Neuron (in vitro differentiated cells): ENCODE measurements around the gene PTPRR.

Experiments
- H2AFZ ChIP-seq: one replicate; pipeline ENCODE4 v1.6.1; 2013; ENCODE audit warnings: low read depth, mild to moderate bottlenecking, inconsistent platforms, low read length, moderate library complexity
- H3K27me3 ChIP-seq: one replicate; pipeline ENCODE4 v1.6.1; 2013; ENCODE audit warnings: low read length; ENCODE audit not compliant: insufficient read depth
- H3K36me3 ChIP-seq: one replicate; pipeline ENCODE4 v1.6.1; 2013; ENCODE audit warnings: low read length; ENCODE audit not compliant: insufficient read depth
- H3K4me1 ChIP-seq: one replicate; pipeline ENCODE4 v1.6.1; 2013; ENCODE audit warnings: low read length; ENCODE audit not compliant: insufficient read depth
- H3K4me3 ChIP-seq: 2 replicates; pipeline ENCODE4 v1.5.1; 2013; ENCODE audit warnings: mild to moderate bottlenecking, low read length, moderate library complexity
- H3K9me3 ChIP-seq: one replicate; pipeline ENCODE4 v1.6.1; 2013; ENCODE audit warnings: low read length

The PTPRR gene

GRCh38 chr12:70845268-70845667 lies 75.3 kb downstream of the PTPRR start:
- Histone ChIP-seq H2AFZ (no peak overlapping the region), H3K9me3 (no peaks in the 10 kb centered on the region), H3K4me1 (peaks cover 1% of the 10 kb centered on the region), H3K4me3 (no peak overlapping the region), H3K36me3 (no peaks in the 10 kb centered on the region), H3K27me3 (no peaks in the 10 kb centered on the region)

GRCh38 chr12:70843363-70843762 lies 77.2 kb downstream of the PTPRR start:
- H3K9me3 ChIP-seq, result no peaks in the 10 kb centered on the region
- H3K36me3 ChIP-seq, result no peaks in the 10 kb centered on the region
- no peak overlapping the region for H2AFZ ChIP-seq
- H3K27me3 ChIP-seq, result no peaks in the 10 kb centered on the region
- H3K4me1 ChIP-seq, result peaks cover 1% of the 10 kb centered on the region
- H3K4me3 ChIP-seq, result no peak overlapping the region

GRCh38 chr12:70842942-70843341 lies 77.6 kb downstream of the PTPRR start:
- no peak overlapping the region for H2AFZ ChIP-seq
- H3K9me3 ChIP-seq, result no peaks in the 10 kb centered on the region
- H3K27me3 ChIP-seq, result no peaks in the 10 kb centered on the region
- no peak overlapping the region for H3K4me3 ChIP-seq
- H3K36me3 ChIP-seq, result no peaks in the 10 kb centered on the region
- peaks cover 1% of the 10 kb centered on the region for H3K4me1 ChIP-seq

- Histone ChIP-seq H2AFZ (no peak overlapping the region), H3K36me3 (no peaks in the 10 kb centered on the region), H3K4me3 (no peak overlapping the region), H3K27me3 (no peaks in the 10 kb centered on the region), H3K4me1 (peaks cover 1% of the 10 kb centered on the region), H3K9me3 (no peaks in the 10 kb centered on the region)
Observed at GRCh38 chr12:70842136-70842535, 78.4 kb downstream of the PTPRR start.

GRCh38 chr12:70840656-70841350 lies 79.7 kb downstream of the PTPRR start:
- no peaks in the 10 kb centered on the region for H3K36me3 ChIP-seq
- H2AFZ ChIP-seq, result no peak overlapping the region
- H3K9me3 ChIP-seq, result no peaks in the 10 kb centered on the region
- H3K27me3 ChIP-seq, result no peaks in the 10 kb centered on the region
- no peak overlapping the region for H3K4me3 ChIP-seq
- H3K4me1 ChIP-seq, result peaks cover 1% of the 10 kb centered on the region

- Histone ChIP-seq H3K9me3 (no peaks in the 10 kb centered on the region), H3K4me3 (no peak overlapping the region), H3K4me1 (peaks cover 1% of the 10 kb centered on the region), H2AFZ (no peak overlapping the region), H3K27me3 (no peaks in the 10 kb centered on the region), H3K36me3 (no peaks in the 10 kb centered on the region)
Observed at GRCh38 chr12:70839544-70839943, 81.0 kb downstream of the PTPRR start.

GRCh38 chr12:70838127-70838526 lies 82.4 kb downstream of the PTPRR start:
- H3K9me3 ChIP-seq, result no peaks in the 10 kb centered on the region
- H3K27me3 ChIP-seq, result no peaks in the 10 kb centered on the region
- H2AFZ ChIP-seq, result no peak overlapping the region
- H3K36me3 ChIP-seq, result no peaks in the 10 kb centered on the region
- H3K4me1 ChIP-seq, result peaks cover 1% of the 10 kb centered on the region
- H3K4me3 ChIP-seq, result no peak overlapping the region

- no peak overlapping the region for H2AFZ ChIP-seq
- H3K9me3 ChIP-seq, result no peaks in the 10 kb centered on the region
- no peak overlapping the region for H3K4me3 ChIP-seq
- H3K36me3 ChIP-seq, result no peaks in the 10 kb centered on the region
- no peaks in the 10 kb centered on the region for H3K27me3 ChIP-seq
- H3K4me1 ChIP-seq, result no peaks in the 10 kb centered on the region
Observed at GRCh38 chr12:70837026-70837425, 83.5 kb downstream of the PTPRR start.

GRCh38 chr12:70835948-70836347 lies 84.6 kb downstream of the PTPRR start:
- no peaks in the 10 kb centered on the region for H3K36me3 ChIP-seq
- H3K4me1 ChIP-seq, result no peaks in the 10 kb centered on the region
- H3K4me3 ChIP-seq, result no peak overlapping the region
- no peak overlapping the region for H2AFZ ChIP-seq
- H3K9me3 ChIP-seq, result no peaks in the 10 kb centered on the region
- no peaks in the 10 kb centered on the region for H3K27me3 ChIP-seq

GRCh38 chr12:70831543-70831942 lies 89.0 kb downstream of the PTPRR start:
- Histone ChIP-seq H3K36me3 (no peaks in the 10 kb centered on the region), H3K4me1 (peaks cover 3% of the 10 kb centered on the region), H3K4me3 (no peak overlapping the region), H2AFZ (no peak overlapping the region), H3K27me3 (no peaks in the 10 kb centered on the region), H3K9me3 (no peaks in the 10 kb centered on the region)

- Histone ChIP-seq H3K4me3 (no peak overlapping the region), H2AFZ (no peak overlapping the region), H3K27me3 (no peaks in the 10 kb centered on the region), H3K36me3 (no peaks in the 10 kb centered on the region), H3K4me1 (peaks cover 3% of the 10 kb centered on the region), H3K9me3 (no peaks in the 10 kb centered on the region)
Observed at GRCh38 chr12:70830221-70831061, 90.1 kb downstream of the PTPRR start.

GRCh38 chr12:70829070-70829469 lies 91.5 kb downstream of the PTPRR start:
- peaks cover 3% of the 10 kb centered on the region for H3K4me1 ChIP-seq
- H2AFZ ChIP-seq, result no peak overlapping the region
- no peaks in the 10 kb centered on the region for H3K9me3 ChIP-seq
- H3K36me3 ChIP-seq, result no peaks in the 10 kb centered on the region
- no peak overlapping the region for H3K4me3 ChIP-seq
- no peaks in the 10 kb centered on the region for H3K27me3 ChIP-seq

GRCh38 chr12:70828351-70828750 lies 92.2 kb downstream of the PTPRR start:
- Histone ChIP-seq H3K9me3 (no peaks in the 10 kb centered on the region), H3K4me3 (no peak overlapping the region), H3K36me3 (no peaks in the 10 kb centered on the region), H3K4me1 (peaks cover 3% of the 10 kb centered on the region), H2AFZ (no peak overlapping the region), H3K27me3 (no peaks in the 10 kb centered on the region)
